Tibial nerve (tissue), 4 donors: ENCODE measurements around the gene ECT2.

ENCODE experiments used
- EP300 ChIP-seq, 2 donors: sonication (generic); formaldehyde crosslinking; IDR thresholded peaks; one replicate each; pipeline ENCODE4 v1.6.1; 2017; ENCODE audit warnings: antibody characterized with exemption in 2 of 2, mild to moderate bottlenecking in 1 of 2
- POLR2A ChIP-seq, 2 donors: fragments of 450-650 bp; IDR thresholded peaks; one replicate each; pipeline ENCODE4 v1.6.1; 2017; ENCODE audit warnings: antibody characterized with exemption in 2 of 2, mild to moderate bottlenecking in 2 of 2, moderate library complexity in 2 of 2
- TF ChIP-seq, protein P1 (sequence below), 5 experiments: fragments of 200-600 bp in 3 of 5; fragments of 450-650 bp in 2 of 5; sonication (generic) in 3 of 5; IDR thresholded peaks; one replicate each; pipeline ENCODE4 v1.5.1; 2016 to 2019; ENCODE audit warnings: antibody characterized with exemption in 5 of 5, mild to moderate bottlenecking in 3 of 5, moderate library complexity in 2 of 5

GRCh38 chr3:172739462-172739861 lies 11.1 kb upstream of the ECT2 start:
- TF ChIP-seq EP300 (IDR thresholded peaks at IDR 0.05) (no peak), POLR2A (IDR thresholded peaks at IDR 0.05) (no peak)
- TF ChIP-seq, protein P1, sequence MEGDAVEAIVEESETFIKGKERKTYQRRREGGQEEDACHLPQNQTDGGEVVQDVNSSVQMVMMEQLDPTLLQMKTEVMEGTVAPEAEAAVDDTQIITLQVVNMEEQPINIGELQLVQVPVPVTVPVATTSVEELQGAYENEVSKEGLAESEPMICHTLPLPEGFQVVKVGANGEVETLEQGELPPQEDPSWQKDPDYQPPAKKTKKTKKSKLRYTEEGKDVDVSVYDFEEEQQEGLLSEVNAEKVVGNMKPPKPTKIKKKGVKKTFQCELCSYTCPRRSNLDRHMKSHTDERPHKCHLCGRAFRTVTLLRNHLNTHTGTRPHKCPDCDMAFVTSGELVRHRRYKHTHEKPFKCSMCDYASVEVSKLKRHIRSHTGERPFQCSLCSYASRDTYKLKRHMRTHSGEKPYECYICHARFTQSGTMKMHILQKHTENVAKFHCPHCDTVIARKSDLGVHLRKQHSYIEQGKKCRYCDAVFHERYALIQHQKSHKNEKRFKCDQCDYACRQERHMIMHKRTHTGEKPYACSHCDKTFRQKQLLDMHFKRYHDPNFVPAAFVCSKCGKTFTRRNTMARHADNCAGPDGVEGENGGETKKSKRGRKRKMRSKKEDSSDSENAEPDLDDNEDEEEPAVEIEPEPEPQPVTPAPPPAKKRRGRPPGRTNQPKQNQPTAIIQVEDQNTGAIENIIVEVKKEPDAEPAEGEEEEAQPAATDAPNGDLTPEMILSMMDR (IDR thresholded peaks at IDR 0.05) = no peak
